CD4-positive, alpha-beta T cell treated with Interferon gamma for 1 hour (primary cell): ENCODE data around the gene ELK1.
"Not testable (repeated sequence)": the region's sequence is repeated elsewhere in the genome, so short reads cannot be mapped to it uniquely, and the experiment has no call there.

Experiments
- DNase-seq: peaks from one replicate; pipeline ENCODE4 v3.0.0-alpha.2; 2020

ELK1 gene, protein sequence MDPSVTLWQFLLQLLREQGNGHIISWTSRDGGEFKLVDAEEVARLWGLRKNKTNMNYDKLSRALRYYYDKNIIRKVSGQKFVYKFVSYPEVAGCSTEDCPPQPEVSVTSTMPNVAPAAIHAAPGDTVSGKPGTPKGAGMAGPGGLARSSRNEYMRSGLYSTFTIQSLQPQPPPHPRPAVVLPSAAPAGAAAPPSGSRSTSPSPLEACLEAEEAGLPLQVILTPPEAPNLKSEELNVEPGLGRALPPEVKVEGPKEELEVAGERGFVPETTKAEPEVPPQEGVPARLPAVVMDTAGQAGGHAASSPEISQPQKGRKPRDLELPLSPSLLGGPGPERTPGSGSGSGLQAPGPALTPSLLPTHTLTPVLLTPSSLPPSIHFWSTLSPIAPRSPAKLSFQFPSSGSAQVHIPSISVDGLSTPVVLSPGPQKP

DNA sequence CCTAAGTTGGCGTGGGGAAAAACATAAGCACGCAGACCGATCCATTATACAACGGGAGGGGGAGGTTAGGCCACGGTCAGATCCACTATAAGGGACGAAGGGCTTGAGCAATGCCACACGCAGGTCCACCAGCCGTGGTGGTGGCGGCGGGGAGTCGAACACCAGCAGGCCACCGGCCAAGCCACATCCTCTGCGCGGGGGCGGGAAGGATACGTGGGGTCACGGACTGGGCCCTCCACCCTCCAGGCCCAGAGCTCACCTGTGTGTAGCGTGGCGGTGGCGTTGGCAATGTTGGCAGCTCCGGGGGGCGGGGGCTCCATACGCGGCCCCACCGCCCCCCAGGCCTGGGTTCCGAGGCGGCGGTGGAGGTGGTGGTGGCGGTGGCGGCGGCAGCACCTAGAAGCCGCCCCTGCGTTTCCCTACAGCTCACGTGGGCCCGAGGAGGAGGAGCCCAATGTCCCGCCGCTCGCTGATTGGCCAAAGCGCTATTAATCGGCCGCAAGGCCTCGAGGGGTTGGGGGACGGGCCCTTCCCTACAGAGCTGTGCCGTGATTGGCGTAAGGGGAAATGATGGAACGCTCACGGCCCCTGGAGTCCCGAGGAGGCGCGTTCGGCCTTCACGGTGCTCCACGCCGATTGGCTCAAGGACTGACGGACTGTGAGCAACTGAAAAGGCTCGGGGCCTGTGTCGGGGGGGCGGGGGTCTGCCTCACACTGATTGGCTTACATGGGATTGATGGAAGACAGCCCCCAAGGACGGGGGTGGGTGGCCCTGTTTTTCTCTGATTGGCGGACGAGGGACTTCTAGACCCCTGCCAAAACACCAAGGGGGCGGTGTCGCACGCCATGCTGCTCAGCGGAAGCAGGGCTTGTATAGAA lies at the start of gene ELK1:
Gene ELK1, minus strand, starts transcription at position 400 of the 879 bp plus-strand sequence. CDS start 9,122 bp downstream, outside the sequence.
- peak; percentile 95 for DNase-seq

DNA sequence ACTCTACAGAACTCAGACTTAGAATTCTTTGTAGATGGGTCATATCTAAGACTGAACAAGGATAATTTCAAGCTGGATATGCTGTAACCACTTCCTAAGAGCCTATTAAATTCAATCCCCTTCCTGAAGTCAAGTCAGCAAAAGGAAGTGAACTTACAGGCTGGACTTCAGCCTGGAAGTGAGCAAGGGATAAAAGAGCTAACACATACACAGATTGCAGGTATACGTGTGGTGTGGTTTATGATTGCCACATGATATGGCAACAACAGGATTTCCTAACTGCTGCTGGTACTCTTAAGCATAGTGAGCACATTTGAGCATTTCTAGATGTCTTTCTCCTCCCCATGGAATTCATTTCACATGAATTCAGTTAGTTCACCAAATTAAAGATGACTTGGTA lies 46.8 kb upstream of the ELK1 start:
- DNase-seq, result no peak

- no peak for DNase-seq
Measured at GRCh38 chrX:47690175-47690574, 39.8 kb upstream of the ELK1 start.

DNA sequence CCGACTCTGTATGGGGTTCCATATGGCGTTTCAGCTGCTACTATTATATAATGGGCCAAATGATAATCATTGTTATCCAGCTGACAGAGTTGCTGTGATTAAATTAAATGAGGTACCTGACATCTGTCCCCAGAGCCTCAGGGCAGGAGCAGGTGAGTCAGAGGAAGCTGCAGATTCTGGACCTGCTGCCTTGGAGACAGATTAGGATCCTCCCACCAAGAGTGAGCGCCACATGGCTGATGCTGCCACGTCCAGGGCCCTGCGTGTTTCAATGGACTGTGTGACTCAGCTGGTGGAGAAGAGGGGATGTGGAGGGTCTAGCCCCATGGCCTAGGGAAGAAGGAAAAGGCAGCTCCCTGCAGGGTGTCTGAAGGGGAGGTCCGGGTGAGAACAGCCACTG lies 36.9 kb upstream of the ELK1 start:
- no peak for DNase-seq

GRCh38 chrX:47683829-47684205 lies 33.5 kb upstream of the ELK1 start:
- no peak for DNase-seq

- no peak for DNase-seq
Measured at GRCh38 chrX:47683184-47683828, 32.9 kb upstream of the ELK1 start.

DNA sequence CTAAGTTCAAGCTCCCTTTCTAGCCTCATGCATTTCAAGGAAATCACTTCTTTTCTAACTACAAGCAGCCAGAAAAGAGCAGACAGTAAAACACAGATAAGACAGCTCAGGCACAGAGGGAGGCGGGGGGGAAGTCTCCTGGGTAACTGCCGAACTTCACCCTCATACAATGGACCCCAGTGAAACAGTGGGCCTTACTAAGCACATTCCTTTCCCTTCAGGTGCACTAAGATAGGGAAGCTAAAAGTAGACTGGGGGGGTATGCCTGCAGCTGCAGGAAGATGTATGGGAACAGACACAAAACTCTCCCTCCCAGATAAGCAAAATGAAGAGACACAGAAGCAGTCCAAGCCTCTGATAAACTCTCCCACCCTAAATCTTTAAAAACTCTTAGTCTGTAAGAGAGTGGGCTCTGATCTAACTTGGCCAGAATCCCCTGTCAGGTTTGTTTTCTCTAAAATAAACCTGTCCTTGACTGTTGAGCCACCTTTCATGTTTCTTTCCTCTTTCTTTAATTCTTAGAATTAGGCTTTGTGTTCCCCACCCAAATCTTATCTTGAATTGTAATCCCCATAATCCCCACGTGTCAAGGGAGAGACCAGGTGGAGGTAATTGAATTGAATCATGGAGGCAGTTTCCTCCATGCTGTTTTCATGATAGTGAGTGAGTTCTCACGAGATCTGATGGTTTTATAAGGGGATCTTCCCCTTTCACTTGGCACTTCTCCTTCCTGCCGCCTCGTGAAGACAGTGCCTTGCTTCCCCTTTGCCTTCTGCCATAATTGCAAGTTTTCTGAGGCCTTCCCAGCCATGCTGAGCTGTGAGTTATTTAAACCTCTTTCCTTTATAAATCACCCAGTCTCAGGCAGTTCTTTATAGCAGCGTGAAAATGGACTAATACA lies 25.8 kb upstream of the ELK1 start:
- not testable (repeated sequence) for DNase-seq

DNA sequence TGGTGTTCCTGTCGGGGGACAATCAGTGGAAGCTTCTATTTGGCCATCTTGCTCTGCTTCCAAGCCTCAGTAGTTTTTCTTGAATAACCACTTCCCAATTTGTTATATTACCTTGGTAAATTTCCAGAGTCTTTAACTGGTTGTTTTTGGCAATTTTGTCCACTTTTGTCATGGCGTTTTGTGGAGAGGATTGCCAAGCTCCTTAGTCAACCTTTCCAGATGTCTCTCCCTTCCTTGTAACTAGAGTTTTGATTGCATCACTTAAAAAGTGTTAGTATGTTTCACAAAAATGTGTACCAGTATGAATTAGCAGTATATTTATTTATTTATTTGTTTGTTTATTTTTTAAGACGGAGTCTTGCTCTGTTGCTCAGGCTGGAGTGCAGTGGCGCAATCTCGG lies 24.4 kb upstream of the ELK1 start:
- DNase-seq, result no peak

DNA sequence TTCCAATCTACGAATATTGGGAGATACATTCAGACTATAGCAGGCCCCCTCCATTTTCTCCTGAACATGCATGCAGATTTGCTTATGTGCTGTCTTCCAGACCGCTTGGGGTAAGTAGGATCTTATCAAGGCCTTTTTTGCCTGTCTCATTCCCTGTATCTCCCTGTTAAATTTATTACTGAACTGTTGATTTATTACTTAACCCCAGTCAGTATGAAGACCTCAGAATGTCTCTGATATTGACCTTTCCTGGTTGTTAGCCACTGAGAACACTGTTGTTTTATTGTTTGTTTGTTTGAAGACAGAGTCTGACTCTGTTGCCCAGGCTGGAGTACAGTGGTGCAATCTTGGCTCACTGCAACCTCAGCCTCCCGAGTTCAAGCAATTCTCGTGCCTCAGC lies 15.4 kb upstream of the ELK1 start:
- DNase-seq, result not testable (repeated sequence)

DNA sequence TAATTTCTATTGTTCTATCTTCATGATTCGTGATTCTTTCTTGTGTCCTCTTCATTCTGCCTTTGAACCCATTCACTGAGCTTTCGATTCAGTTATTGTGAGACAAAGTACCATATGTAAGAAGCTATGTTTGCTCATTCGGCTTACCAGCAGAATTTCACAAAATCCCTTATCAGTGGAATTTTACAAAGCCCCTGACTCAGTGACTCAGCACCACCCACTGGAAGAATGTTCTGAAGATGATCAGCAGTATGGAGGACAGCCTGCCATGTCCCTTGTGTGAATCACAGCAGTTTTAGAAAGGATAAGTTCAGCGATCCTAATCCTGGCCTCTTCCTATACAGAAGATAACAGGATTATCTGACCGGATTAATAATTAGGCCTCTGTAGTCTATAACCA lies 14.4 kb upstream of the ELK1 start:
- no peak for DNase-seq

DNA sequence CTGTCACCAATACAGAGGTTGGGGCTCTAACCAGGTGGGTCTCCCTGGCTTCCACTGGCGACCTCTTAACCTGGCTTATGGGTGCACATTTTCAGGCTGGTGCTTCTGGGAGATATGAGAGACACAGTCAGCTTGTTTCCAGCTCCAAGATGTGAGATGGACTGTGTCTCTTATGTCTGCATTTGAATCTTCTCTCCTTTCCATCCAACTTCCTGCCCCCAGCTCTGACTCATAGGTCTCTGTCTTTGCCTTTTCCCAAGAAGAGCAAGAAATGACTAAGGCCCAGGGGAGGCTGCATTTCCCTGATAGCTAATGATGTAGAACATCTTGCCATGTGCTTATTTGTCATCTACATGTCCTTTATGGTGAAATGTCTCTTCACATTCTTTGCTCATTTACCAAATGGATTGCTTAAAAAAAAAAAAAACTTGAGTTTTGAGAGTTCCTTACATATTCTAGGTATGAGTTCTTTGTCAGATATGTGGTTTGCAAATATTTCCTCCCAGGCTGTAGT lies 11.8 kb upstream of the ELK1 start:
- no peak for DNase-seq

DNA sequence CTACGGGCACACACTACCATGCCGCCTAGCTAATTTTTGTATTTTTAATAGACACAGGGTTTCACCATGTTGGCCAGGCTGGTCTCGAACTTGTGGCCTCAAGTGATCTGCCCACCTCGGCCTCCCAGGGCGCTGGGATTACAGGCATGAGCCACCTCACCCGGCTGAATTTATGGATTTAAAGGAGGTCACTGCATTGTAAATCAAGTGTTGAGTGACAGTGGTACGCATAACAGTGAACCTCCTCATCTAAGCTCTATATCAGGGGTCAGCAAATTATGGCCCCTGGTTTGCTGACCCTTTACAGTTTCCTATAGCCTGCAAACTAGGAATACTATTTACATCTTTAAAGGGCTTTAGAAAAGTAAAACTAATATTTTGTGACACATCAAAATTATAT lies 11.2 kb upstream of the ELK1 start:
- no peak for DNase-seq

DNA sequence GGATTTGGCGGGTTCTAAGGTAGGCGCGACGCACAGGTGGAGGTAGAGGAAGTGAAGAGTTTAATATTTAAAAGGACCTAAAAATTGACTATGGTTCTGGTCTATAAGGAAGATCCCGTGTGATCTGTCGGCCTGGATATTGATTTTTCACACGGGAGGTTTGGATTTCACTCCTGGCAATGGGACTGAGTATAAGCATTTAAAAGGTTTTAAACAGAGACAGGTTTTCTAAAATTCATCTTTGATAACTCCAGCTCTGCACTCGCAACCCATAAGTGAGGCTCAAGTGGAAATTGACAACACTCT lies 9.0 kb upstream of the ELK1 start:
- DNase-seq, result no peak

DNA sequence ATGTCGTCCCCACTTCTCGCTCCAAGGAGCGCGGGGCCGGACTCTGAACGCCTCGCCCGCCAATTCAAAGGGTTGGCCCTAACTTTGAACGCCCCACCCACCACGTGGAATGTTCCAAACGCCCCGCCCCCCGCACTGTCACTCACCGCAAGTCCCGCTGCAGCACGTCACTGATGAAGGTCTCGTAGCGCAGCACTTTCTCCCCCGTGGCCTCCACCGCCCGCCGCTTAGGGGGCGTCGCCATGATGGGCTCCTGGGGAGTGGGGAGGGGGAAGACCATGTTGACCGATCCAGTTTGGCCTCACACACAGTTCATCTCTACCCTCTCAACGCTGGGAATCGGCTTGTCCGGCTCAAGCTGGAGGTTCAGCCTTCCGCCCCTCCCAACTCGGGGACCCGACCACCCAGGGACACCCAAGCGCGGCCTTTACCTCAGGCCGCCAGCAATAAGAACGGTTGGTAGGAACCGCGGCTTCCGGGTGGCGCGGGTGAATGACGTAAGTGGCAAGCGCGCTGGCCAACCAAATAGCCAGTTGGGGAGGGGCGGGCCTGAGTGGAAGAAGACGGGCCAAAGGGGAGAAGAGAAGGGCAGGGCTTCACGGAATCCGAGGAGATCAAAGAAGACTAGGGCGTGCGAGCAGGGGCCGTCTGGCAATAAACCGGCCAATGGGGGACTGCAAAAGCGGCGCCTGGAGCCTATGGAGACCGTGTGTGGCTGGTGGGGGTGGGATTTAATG lies 8.5 kb upstream of the ELK1 start, which contains the start of gene UXT:
Gene UXT, minus strand, starts transcription at position 497 of the 737 bp plus-strand sequence. Its CDS starts 253 bp downstream, at position 244.
- DNase-seq, result peak; percentile 95

DNA sequence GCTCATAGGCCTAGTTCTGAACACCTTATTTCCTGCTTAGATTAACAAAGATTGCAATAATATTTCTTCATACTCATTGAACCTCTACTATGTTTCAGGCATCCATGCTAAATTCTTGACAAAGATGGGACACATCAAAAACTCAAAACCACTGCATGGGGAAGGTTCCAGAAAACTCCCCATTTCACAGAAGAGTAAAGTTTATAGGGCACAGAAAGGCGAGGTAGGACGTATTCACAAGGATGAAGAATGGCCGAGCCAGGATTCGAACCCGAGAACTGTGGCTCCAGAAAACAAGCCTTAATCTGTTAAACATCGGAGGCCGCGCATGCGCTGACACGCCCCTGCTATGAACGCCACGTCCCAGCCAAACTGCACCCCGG lies 7.9 kb upstream of the ELK1 start:
- DNase-seq, result no peak

- no peak for DNase-seq
Measured at GRCh38 chrX:47651043-47651905, 911 bp upstream of the ELK1 start.

DNA sequence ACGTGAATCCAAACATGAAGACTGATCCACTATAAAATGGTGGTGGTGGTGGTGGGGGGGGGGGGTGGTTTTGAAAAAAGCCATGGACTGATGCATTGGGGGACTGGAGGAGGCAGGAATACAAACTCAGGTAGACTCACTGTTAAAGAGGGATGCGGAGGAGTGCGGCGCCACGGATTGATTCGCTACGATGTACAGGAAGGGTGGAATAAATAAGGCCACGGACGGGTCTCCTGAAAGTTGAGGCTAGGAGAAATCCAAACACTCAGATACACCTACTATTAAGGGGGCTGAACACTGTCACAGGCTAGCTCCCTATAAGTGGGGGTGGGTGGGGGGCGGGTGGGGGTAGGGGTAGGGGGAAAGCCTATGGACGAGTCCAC lies 591 bp downstream of the ELK1 start:
- no peak for DNase-seq

- no peak for DNase-seq
Measured at GRCh38 chrX:47649271-47649670, 1.1 kb downstream of the ELK1 start.

GRCh38 chrX:47648376-47648775 lies 2.0 kb downstream of the ELK1 start:
- DNase-seq, result no peak

- DNase-seq, result no peak
Measured at GRCh38 chrX:47646636-47647035, 3.7 kb downstream of the ELK1 start.

- DNase-seq, result no peak
Measured at GRCh38 chrX:47645530-47645929, 4.8 kb downstream of the ELK1 start.
